ENCODE results near the gene ZNF641.

Gene ZNF641

DNA sequence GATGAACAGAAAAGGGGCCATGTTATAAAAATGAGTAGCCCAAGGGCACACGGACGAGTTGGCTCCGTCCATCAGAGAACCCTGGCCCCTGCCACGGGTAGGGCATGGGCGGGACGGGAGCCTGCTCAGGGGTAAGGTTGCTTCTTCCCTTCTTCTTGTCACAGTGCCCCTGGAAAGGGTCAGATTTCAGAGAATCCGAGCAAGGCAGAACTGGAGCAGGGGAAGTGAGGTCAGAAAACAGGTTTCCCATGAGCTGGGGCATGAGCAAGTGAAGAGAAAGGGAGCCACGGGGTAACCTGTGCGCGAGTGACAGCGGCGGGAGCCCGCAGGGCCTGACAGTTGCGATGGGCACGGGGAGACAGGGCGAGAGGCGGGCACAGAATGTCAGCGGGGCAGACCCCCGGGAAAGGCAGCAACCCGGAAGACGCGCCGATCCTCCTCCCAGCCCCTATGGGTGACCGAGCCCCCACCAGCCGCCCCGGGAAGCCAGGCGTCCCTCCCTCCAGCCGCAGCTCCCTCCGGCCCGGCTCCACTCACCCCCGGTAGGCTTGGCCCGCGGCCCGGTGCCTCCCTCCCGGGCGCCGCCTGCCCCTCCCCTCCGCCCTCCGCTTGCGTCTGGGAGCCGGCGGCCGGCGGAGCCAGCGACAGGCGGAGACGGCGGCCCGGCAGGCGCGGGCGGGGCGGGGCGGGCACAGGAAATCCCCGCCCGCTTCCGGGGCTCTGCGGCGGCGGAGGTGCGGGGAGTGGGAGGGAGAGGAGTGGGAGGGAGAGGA lies at the start of gene ZNF641:
TSS of gene ZNF641 (minus strand) at position 671 of the 773 bp plus-strand sequence. CDS start 2,829 bp downstream, outside the sequence.
- peak; percentile 82 to 89 for DNase-seq

DNA sequence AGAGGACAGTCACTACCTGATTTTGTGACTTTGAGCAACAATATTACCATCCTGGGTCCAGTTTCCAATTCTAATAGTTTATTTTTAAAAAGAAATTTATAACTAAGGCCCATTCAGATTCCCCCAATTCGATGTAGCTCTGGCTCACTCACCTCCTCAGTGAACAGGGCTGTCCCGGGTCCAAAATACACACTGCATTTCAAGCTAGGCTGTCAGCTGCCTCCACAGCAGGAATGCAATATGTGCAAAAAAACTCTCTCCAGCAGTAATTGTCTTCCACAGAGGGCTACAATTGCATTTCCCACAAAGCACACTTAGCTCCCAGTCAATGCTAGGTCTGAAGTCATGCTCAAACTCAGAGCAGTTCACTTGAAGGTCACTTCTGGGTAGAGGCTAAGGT lies 39.3 kb upstream of the ZNF641 start:
- no peak for DNase-seq

DNA sequence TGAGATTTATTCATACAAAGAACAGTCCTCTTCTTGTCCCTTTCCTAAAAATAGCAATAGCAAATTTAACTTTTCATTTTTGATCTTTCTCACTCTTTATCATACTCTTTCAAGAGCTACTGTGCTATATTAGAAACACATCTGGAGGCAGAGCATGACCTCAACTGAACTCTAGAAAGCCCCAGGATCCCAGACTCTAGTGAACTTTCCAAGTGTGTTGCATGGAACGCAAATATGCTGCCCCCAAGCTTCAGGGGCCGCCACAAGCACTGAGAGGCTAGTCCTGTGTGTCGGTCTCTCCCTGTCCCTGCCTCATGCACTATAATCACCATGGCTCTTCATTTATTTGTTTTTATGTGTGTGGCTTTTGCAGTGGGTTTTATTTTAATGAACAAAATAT lies 38.7 kb upstream of the ZNF641 start:
- DNase-seq, result no peak

DNA sequence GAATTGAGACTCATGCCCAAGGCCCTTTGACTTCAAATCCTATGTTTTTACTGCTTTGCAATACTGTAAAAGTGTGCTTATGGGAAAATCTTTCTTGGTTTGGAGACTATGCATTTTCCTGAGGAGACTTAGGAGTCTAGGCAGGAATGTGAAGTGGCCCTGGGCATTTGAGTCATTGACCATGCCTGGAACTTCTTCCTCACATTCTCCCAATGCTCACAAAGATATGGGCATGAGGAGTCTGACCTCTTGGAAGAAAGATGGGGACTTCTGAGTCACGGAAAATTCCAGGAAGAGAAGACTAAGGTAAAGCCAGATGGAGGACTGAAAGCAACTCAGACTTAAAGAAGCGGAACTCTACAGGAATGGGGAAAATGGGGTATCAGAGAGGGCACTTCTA lies 38.2 kb upstream of the ZNF641 start:
- no peak for DNase-seq

DNA sequence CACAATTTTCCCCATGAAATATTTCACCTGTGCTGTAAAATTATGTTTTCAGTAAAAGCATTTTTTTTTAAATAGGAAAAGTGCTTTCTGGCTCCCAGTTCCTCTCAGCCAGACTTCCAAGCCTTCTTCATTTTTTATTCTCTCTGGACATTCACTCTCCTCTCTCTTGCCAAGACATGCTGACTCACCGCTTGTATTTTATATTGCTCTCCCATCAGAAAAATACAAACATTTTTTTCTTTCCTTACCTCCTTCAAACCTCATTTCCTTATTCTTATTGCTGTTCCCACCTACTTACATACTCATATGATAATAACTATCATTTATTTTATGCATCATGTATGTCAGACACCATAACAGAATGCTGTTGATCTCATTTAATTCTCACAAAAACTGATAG lies 37.7 kb upstream of the ZNF641 start:
- no peak for DNase-seq

DNA sequence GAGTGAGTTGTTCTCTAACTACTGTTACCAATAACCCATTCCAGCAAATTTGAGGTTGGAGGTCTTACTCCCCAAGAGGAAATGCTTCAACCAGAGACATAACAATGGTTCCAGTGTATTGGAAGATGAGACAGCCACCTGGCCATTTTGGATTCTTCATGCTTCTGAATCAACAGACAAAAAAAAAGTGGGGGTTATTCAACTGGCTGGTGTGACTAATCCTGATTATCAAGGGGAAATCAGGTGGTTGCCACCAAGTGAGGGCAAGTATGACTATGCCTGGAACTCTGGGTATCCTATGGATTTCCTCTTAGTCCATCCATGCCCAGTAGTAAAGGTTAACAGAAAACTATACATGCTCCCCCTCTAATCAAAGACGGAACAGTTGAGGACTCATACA lies 29.9 kb upstream of the ZNF641 start:
- no peak for DNase-seq

DNA sequence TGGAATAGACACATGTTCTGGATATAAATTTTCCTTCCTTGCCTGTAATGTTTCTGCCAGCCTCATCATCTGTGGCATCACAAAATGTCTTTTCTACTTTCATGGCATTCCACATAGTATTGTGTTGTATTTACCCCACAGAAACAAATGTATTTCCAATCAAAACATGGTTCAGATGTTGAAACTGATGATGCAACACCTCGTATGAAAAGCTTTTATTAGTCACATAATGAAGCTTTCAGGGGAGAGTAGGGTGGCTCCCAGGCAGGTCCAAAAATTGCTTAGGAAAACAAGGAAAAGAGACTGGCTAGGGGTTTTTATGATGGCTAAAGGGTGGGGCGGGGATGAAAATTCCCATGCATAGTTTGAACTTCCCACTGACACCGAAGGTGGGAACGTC lies 29.1 kb upstream of the ZNF641 start:
- DNase-seq, result no peak

DNA sequence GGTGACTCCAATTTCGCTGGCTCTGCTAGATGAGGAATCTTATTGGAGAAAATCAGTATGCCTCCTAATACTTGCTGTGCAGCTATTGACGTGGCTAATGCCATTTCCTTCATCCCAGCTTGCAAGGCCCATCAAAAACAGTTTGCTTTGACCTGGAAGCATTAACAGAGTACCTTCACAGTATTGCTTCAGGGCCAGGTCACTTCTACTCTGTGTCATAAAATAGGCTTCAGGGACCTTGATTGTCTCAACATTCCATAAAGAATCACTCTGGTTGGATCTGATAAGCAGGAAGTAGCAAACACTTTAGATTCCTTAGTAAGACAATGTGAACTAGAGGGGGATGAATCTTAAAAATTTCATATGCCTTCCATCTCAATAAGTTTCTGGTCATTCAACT lies 26.9 kb upstream of the ZNF641 start:
- no peak for DNase-seq

DNA sequence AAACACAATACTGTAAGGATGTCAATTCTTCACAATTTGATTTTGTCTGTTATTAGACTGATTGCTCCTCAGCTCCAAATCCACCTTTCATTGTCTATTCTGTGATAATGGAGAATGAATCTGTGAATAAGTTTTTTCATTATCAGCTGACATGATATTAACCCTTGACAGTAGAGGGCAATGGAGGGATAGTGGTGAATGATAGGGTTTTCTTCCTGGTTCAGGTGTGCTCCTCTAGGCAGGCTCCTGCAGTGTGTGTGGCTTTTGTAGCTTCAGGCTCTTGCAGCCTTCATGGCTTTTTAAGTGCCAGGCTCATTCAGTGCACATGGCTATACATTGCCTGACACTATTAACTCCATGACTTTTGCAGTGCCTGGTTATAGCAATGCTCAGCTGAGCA lies 23.4 kb upstream of the ZNF641 start:
- DNase-seq, result no peak

DNA sequence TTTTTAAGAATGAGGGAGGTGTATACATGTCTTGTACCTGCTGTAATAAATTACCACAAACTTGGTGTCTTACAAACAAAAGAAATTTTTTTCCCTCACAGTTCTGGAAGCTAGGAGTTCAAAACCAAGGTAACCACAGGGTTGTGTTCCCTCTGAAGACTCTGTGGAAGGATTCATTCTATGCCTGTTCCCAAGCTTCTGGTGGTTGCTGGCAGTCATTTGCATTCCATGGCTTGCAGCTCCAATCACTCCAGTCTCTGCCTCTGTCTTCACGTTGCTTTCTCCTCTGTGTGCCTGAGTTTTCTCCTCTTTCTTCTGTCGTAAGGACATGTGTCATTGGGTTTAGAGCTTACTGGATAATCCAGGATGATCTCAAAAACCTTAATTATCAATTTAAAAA lies 15.4 kb upstream of the ZNF641 start:
- no peak for DNase-seq

DNA sequence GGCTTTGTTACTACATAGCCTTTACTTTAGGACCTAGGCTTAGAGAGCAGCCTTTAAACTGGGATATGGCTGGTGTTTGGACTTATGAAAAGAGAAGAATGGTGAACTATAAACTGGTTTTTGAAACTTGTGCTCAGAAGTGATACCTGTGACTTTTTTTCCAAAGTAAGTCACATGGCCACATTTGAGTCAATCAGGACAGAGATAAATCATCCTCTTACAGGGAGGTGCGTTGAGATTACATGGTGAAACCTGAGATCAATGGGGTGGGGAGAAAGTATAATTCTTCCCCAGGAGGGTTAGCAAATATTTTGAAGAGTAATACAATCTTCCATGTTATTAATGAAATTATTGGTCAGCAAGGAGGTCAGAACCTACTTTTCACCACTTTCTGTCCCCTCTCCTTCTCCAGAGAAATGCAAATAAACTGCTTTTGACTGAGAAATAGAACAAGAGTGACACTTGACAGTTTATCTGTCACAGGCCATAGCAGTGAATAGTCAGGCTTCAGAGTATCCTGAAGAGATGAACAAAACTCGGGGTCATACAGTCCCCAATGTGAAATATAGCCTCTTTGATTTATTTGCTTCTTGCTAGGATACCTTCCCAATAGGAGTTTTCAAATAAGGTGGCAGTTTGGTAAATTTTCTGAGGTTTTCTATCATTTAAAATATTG lies 11.1 kb upstream of the ZNF641 start:
- DNase-seq, result no peak

DNA sequence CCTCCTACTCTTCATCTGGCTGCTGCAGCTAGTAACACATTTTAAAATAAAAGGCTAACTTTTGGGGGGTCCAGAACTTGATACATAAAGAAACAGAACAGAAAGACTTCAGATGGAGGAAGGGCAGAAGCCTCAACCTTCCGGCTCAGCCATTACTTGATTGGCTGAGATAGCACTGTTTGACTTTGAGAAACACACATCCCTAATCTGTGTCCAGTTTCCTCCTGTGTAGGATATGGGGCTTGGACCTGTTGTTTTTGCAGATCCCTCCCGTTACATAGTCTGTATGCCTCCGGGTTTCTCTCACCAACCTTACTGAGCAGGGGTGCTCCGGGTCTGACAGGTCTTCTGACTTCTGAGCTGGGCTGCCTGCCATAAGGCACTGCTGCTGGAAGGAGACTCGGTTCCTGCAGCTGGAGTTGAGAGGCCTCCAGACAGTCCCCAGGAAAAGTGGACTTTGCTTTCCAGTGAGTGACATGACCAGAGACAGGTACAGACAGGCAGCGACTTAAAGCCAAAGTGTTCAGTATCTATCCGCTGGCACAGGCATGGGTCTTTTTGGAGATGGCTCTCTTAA lies 8.3 kb upstream of the ZNF641 start:
- no peak for DNase-seq

DNA sequence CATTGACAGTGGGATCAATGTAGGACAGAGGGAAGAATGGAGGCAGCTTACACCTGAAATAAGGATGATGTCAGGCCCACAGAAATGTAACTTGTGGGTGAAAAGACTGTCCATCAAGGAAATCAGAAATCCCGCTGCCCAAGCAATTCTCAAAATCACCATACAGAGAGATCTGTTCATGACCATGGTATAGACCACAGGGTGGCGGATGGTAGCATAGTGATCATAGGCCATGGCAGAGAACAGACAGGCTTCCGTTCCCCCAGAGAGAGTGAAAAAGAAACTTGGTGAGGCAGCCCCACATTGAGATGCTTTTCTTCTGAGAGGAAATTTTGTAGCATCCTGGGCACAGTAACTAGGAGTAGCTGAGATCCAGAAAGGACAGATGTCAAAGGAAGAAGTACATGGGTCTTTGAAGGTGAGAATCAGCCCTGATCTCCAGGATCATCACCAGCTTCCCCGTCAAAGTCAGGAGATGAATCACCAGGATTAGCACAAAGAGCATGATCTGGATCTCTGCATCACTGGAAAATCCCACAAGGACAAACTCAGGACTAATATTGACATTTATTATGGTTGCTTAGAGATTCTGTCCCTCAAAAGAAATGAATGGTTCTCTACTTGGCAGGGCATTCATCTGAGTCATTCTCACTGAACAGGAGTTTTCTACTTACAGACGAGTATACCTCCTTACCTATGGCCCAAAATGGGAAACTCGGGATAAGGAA lies 5.5 kb upstream of the ZNF641 start:
- no peak for DNase-seq

DNA sequence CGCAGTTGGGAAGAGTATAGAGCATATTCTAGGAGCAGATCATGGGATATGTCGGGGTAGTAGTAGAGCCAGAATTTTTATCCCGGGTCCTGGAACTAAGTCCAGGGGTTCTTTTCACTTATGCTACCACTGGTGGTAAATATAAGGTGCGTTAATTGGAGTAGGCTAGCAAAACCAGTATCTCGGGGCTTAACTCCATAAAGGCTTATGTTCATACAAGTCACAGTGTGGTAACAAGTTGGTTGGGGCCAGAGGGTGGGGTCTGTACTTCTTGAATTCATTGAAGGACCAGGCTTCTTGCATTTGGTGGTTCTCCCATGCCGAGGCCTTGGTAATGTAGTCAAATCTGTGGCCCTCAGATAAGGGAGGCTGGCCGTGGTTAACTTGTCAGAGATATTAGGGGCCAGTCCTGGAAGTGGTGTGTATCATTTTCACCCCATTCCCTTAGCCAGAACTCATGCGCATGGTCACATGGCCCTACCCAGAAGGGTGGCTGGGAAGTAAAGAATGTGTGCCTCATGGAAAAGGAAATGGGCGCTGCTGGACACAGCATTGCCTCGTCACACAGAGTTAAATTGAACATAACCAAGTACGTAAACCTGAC lies 1.5 kb upstream of the ZNF641 start:
- DNase-seq, result no peak

DNA sequence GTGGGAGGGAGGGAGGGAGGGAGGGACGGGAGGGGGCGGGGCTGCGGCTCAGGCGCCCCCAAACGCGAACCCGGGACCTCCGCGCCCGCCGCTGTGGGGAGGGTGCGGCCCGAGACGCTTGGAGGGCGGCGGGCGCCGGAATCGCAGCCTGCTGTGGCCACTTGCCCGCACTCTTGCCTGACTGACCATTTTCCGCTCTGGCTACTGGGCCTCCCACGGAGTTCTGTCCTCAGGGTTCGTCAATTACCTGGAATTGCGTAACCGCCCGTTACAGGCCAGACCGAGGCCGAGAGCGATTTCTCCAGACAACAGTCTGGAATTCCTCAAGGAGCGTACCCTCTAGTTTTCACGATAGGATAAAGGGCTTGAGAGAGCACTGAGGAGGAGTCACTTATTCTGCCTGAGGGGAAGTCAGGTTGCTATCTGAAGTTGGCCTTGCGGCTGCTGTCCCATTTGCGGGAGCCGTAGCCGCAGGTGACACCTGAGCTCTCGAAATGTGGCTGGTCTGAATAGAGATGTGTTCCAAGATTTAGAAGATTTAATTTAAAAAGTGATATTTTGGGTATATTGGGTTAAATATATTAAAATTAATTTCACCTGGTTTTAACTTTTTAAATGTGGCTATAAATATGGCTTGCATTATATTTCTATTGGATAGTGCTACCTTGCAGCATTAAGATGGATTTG lies 446 bp upstream of the ZNF641 start:
- no peak for DNase-seq

DNA sequence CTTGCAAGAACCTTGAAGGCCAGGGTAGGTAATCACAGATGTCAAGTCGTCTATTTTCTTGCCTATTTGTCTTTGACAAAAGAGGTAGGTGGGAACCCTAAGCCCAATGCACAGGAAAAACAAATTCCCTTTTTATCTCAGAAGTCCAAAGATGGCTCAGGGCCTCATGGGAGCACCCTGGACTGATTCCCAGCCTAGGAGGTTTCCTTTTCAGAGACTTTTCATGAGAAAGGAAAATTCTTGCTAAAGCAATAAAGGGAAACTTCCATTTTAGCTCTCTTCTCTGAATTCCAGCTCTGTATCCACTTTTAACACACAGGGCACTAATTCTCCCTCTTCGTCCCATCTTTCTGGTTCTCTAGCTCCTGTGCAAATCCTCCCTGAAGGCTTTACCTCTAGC lies 1.2 kb downstream of the ZNF641 start:
- no peak for DNase-seq

DNA sequence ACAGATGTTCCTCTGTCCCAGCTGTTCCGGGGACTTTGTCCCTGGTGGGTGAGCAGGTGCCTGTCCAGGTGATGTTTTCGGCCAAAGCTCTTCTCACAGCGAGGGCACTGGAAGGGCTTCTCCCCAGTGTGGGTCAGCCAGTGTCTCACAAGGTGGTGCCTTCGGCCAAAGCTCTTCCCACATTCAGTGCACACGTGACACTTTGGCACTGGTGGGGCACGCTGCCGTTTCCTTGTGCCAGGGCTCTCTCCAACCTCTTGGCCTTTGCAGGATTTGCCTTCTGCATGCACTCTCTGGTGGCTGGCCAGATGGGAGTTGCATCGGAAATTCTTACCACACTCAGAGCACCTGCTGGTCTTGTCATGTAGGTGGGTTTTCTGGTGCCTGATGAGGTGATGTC lies 7.7 kb downstream of the ZNF641 start:
- DNase-seq, result no peak

DNA sequence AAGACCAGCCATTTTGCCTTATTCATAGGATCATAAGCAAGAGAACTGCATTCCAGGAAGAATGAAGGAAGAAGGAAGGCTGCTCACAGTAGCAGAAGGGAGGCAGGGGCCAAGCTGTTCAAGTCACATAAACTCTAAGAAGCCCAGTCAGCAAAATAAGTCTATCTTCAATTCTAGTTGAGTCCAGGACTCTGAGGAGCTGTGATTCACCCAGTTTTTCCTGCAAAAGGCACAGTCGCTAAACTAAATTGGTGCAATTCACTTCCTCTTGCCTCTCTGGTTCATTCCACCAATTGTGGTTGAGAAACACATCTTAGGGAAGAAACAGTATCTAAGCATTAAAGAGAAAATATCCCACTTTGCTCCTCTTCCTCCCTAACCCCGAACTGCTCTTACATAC lies 9.8 kb downstream of the ZNF641 start:
- no peak for DNase-seq

DNA sequence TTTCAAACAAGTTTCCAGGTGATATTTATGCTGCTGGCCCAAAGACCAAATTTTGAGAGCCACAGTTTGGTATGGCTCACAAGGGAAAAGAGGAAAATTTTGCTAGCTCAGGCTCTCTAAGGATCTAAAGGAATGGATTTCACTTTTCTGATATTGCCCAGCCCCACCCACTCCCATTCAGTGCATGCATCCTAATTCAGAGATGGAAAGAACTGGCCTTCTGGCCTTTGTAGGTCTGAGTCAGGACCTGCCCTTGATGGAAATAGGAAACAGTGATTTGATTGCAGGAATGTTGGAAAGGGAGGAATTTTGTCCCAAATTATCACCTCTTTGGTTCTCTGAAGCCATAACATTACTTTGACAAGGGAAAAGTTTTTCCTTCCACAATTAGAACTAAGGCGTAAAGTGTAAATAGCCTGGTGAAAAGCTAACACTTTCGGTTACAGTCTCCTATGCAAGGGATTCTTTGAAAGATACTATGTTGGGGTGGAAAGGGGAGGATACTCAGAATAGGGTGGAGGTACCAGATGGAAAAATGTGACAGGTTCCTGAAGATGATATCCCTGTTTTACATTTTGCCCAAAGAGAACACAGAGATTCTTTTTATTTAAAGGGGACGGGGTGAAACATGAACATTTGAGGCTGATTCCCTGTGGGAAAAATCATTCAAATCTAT lies 11.1 kb downstream of the ZNF641 start:
- no peak for DNase-seq

DNA sequence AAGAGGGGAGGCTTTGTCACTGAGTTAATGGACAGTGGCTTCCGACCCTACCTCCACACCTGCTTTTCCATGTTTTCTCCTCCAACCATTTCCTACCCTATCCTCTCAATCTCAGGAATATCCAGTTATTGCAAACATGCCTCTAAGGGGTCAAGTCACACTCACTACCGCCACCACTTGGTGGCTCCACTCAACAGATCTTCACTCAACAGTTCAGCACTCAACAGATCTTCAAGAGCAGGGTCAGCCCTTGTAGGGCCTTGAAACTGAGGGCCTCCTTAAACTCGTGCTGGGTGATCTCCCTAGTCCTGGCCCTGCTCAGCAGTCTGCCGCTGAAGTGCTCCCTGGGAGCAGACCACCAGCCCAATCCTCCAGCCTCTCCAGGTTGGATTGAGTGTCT lies 14.2 kb downstream of the ZNF641 start:
- DNase-seq, result no peak

DNA sequence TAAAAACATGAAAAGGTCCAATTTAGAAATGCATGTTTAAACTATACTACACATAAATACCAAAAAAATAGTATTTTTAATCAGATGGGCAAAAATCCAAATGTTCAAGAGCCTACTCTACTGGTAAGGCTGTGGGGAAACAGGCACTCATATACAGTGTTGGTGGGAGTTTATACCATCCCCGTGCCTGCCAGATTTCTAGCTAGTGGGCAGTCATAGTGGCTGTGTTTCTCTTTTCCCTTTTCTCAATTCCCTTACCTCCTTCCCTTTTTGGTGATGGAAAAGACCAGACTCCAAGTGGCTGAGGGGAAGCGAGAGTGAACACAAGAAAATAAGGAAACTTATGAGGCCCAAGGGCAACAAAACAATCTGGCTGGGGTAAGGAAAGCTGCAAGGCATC lies 14.7 kb downstream of the ZNF641 start:
- no peak for DNase-seq

DNA sequence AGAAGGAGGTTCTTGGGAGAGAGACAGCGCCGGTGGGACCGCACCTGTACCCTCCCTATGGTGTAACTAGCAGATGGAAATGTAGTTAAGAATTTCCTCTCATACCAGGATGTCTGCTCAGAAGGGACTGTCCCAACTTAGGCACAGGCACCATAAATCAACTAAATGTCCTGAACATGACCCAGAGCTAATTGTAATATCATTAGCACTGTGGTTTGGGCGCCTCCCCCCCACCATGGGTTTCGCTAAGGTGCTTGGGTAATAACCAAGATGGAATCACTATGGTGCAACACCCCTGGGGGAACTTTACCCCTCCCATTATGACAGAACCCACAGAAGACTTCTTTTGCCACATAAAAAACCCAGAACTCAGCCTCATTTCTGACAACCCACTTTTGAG lies 15.9 kb downstream of the ZNF641 start:
- DNase-seq, result peak in 1 of 2 donors; percentile 14

Data from CD4-positive, alpha-beta T cell treated with Interferon alpha-2 for 1 hour (primary cell).